ENCODE results near the gene CD160.

DNA sequence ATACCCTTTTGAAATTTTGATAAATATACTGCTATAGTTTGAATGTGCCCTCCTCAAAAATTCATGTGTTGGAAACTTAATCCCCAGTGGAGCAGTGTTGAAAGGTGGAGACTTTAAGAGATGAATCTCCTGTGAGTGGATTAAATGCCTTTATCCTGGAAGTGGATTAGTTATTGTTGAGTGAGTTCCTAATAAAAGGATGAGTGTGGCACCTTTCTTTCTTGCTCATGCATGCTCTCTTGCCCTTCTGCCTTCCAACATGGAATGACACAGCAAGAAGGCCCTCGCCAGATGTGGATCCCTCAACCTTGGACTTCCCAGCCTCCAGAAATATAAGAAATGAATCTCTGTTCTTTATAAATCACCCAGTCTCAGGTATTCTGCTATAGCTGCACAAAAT, 51.8 kb downstream of the CD160 start:
- TF ChIP-seq BCL11B (tag by site-specific recombination; IDR thresholded peaks at IDR 0.05; ENCODE audit: low read depth) (no peak), ZNF24 (tag by site-specific recombination; IDR thresholded peaks at IDR 0.05) (no peak), ZNF530 (tag by site-specific recombination; IDR thresholded peaks at IDR 0.05; ENCODE audit: low read depth) (no peak), ZBTB8A (tag by site-specific recombination; IDR thresholded peaks at IDR 0.05) (no peak), TCF7L2 (IDR thresholded peaks at IDR 0.05; ENCODE audit: borderline replicate concordance, low read depth, low read length) (no peak), ZNF140 (tag by site-specific recombination; IDR thresholded peaks at IDR 0.05) (no peak)
